Inflammatory macrophage treated with lipopolysaccharide for 4 hours (primary cell): ENCODE data around the gene ATRIP.
A peak's percentile ranks its signal among the peaks of the same experiment; 100 is the strongest.

Experiments used
- DNase-seq: peaks from one replicate; pipeline ENCODE4 v3.0.0-alpha.2; 2020

ATRIP gene

GRCh38 chr3:48425281-48425812 is 21.2 kb upstream of the ATRIP start:
- no peak for DNase-seq

GRCh38 chr3:48426401-48426909 is 20.1 kb upstream of the ATRIP start:
- DNase-seq, result no peak

GRCh38 chr3:48426944-48427629 is 19.4 kb upstream of the ATRIP start:
- DNase-seq, result no peak

- DNase-seq, result no peak
Observed at GRCh38 chr3:48427630-48427962, 18.9 kb upstream of the ATRIP start.

- DNase-seq, result no peak
Observed at GRCh38 chr3:48428088-48428571, 18.4 kb upstream of the ATRIP start.

- no peak for DNase-seq
Observed at GRCh38 chr3:48428572-48429316, 17.8 kb upstream of the ATRIP start.

- peak; percentile 21 for DNase-seq
Observed at GRCh38 chr3:48429317-48429959, 17.1 kb upstream of the ATRIP start.

GRCh38 chr3:48429960-48430707 is 16.4 kb upstream of the ATRIP start, which contains the start of gene PLXNB1:
Gene PLXNB1 (minus strand): TSS chr3:48430086. CDS start chr3:48424611, 5,475 bp downstream.
- DNase-seq, result no peak

GRCh38 chr3:48430708-48431101 is 15.8 kb upstream of the ATRIP start:
- DNase-seq, result no peak

- DNase-seq, result no peak
Observed at GRCh38 chr3:48431224-48432029, 15.1 kb upstream of the ATRIP start.

GRCh38 chr3:48432411-48433371 is 13.8 kb upstream of the ATRIP start:
- no peak for DNase-seq

- no peak for DNase-seq
Observed at GRCh38 chr3:48433472-48434118, 12.9 kb upstream of the ATRIP start.

- DNase-seq, result no peak
Observed at GRCh38 chr3:48434591-48435222, 11.8 kb upstream of the ATRIP start.

GRCh38 chr3:48435223-48435595 is 11.3 kb upstream of the ATRIP start:
- DNase-seq, result no peak

- peak; percentile 80 for DNase-seq
Observed at GRCh38 chr3:48435774-48436476, 10.6 kb upstream of the ATRIP start.

GRCh38 chr3:48436477-48436787 is 10.1 kb upstream of the ATRIP start:
- no peak for DNase-seq

GRCh38 chr3:48436855-48437254 is 9.7 kb upstream of the ATRIP start:
- DNase-seq, result no peak

- no peak for DNase-seq
Observed at GRCh38 chr3:48437812-48438211, 8.7 kb upstream of the ATRIP start.
